Measurements from ENCODE around the gene NUP62. TPM values are rescaled to one million over a fixed set of nuclear protein-coding genes. Genes with fewer than 3 reads are reported as not detected.

The NUP62 gene
- total RNA-seq, 1 experiment from 2014 or later = 127 TPM

GRCh38 chr19:49890349-49891311, 38.7 kb downstream of the NUP62 start:
- Mint-ChIP-seq H3K27ac (peak overlapping the region; percentile 85 to 97 (median 96); a peak in 6 of 7 replicates), H3K4me3 (peak overlapping the region; percentile 54 to 81), H3K36me3 (ENCODE audit: insufficient read depth in 1 of 3, low read depth in 3 of 3) (peaks cover 14 to 19% (median 16%) of the 10 kb centered on the region in 3 experiments), H3K9me3 (peaks cover 0 to 11% of the 10 kb centered on the region in 2 experiments; a peak in 1 of 5 replicates), H3K27me3 (ENCODE audit: low read depth) (peaks cover 42% of the 10 kb centered on the region), H3K4me1 (peaks cover 3 to 21% of the 10 kb centered on the region in 2 experiments; a peak in 3 of 4 replicates)
- no peak overlapping the region for H2BK120ac ChIP-seq (ENCODE audit: low read depth, low read length, poor library complexity, severe bottlenecking)
- no peaks in the 10 kb centered on the region; the same call in 1 of the 2 replicates for H3K27me3 ChIP-seq (ENCODE audit: insufficient read depth, low read length)
- no peak overlapping the region for H2AFZ ChIP-seq (ENCODE audit: low read length)
- H4K91ac ChIP-seq (ENCODE audit: insufficient read length, low read depth, low read length) = no peak overlapping the region
- no CpG with 5 or more reads among the region's 69 CpGs for WGBS (ENCODE audit: extremely low coverage, insufficient read length, low lambda C conversion rate)
- H3K4ac ChIP-seq (ENCODE audit: low read depth, low read length) = no peak overlapping the region
- no peak overlapping the region for H2BK12ac ChIP-seq (ENCODE audit: insufficient read length, low read depth, low read length)
- H2AK5ac ChIP-seq (ENCODE audit: insufficient read length, low read length) = no peak overlapping the region
- H3K23me2 ChIP-seq (ENCODE audit: insufficient read length, low read depth, low read length, poor library complexity, severe bottlenecking) = peaks cover 3% of the 10 kb centered on the region
- H2BK5ac ChIP-seq (ENCODE audit: insufficient read length, low read length) = no peak overlapping the region
- H3K4me2 ChIP-seq (ENCODE audit: insufficient read depth, insufficient read length, low read length) = peak overlapping the region; percentile 28
- H3T11ph ChIP-seq (ENCODE audit: low read length) = no peak overlapping the region
- H3K79me1 ChIP-seq (ENCODE audit: insufficient read depth, low read depth, low read length, poor library complexity, severe bottlenecking) = no peaks in the 10 kb centered on the region
- no peak overlapping the region for H4K8ac ChIP-seq (replicated peaks; ENCODE audit: insufficient read length, low read depth, low read length)
- H2BK20ac ChIP-seq (ENCODE audit: low read depth, low read length, poor library complexity, severe bottlenecking) = no peak overlapping the region
- TF ChIP-seq CTCF (conservative IDR thresholded peaks at IDR 0.05) = peak; percentile 40; the same call in 2 of the 3 replicates
- H3K79me2 ChIP-seq (ENCODE audit: insufficient read depth, low read length) = no peaks in the 10 kb centered on the region
- H3K56ac ChIP-seq (ENCODE audit: insufficient read length, low read depth, low read length) = no peak overlapping the region
- DNase-seq = peak; percentile 88
- H3K9ac ChIP-seq (ENCODE audit: extremely low read depth, insufficient read length, low read length) = no peak overlapping the region
- no peak overlapping the region for H3K23ac ChIP-seq (ENCODE audit: insufficient read length, low read depth, low read length)
- H3K4me1 ChIP-seq (ENCODE audit: insufficient read depth, low read length) = no peaks in the 10 kb centered on the region
- no peak overlapping the region for H3K27ac ChIP-seq (ENCODE audit: insufficient read length, low read depth, low read length)
- H4K20me1 ChIP-seq (ENCODE audit: control insufficient read depth, insufficient read depth, insufficient read length) = peaks cover 5% of the 10 kb centered on the region
- peak overlapping the region; percentile 22 for H3K18ac ChIP-seq (ENCODE audit: insufficient read length, low read depth, low read length)
- H4K5ac ChIP-seq (ENCODE audit: insufficient read length, low read depth, low read length) = no peak overlapping the region
- H3K9me3 ChIP-seq (ENCODE audit: control insufficient read depth, low read depth, low read length) = no peaks in the 10 kb centered on the region
- H3K14ac ChIP-seq (ENCODE audit: insufficient read depth, low read length) = 0 out of 2 replicates have a peak overlapping the region, but pooled peaks have one; percentile 68
- H2BK15ac ChIP-seq (ENCODE audit: low read depth, low read length) = no peak overlapping the region
